Measurements from ENCODE around the gene KMT2C. TPM values are rescaled to one million over a fixed set of nuclear protein-coding genes. Genes with fewer than 3 reads are reported as not detected.

KMT2C gene
- total RNA-seq, 1 donor from 2014 or later, result 99.0 TPM

DNA sequence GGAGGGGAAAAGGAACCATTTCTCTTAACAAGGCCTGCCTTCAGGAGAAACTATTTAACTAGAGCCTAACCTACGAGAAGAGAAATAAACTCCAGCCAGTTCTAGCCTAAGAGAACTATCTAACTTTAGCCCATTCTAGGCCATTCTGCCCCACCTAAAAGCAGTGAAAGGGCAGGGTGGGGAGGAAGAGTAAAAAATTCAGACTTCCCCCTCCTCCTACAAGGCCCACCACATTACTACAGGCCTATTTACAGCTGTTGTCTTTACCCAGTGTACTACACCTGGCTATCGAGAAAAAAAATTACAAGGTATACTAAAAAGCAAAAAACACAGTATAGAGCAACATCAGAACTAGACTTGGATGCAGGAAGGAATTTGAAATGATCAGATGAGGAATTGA, 93.0 kb downstream of the KMT2C start:
- DNase-seq (no peak), ATAC-seq (no peak)
- TF ChIP-seq, protein P1, sequence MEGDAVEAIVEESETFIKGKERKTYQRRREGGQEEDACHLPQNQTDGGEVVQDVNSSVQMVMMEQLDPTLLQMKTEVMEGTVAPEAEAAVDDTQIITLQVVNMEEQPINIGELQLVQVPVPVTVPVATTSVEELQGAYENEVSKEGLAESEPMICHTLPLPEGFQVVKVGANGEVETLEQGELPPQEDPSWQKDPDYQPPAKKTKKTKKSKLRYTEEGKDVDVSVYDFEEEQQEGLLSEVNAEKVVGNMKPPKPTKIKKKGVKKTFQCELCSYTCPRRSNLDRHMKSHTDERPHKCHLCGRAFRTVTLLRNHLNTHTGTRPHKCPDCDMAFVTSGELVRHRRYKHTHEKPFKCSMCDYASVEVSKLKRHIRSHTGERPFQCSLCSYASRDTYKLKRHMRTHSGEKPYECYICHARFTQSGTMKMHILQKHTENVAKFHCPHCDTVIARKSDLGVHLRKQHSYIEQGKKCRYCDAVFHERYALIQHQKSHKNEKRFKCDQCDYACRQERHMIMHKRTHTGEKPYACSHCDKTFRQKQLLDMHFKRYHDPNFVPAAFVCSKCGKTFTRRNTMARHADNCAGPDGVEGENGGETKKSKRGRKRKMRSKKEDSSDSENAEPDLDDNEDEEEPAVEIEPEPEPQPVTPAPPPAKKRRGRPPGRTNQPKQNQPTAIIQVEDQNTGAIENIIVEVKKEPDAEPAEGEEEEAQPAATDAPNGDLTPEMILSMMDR (IDR thresholded peaks at IDR 0.05), result no peak
- no peaks in the 10 kb centered on the region for H3K27me3 ChIP-seq
- H3K9me3 ChIP-seq, result no peaks in the 10 kb centered on the region
- H3K36me3 ChIP-seq, result no peaks in the 10 kb centered on the region
- no peak overlapping the region for H3K4me3 ChIP-seq
- H3K4me1 ChIP-seq, result peaks cover 16% of the 10 kb centered on the region
- intact Hi-C loops (cut with DNase I), result no loop called here
- H3K27ac ChIP-seq, result no peak overlapping the region

DNA sequence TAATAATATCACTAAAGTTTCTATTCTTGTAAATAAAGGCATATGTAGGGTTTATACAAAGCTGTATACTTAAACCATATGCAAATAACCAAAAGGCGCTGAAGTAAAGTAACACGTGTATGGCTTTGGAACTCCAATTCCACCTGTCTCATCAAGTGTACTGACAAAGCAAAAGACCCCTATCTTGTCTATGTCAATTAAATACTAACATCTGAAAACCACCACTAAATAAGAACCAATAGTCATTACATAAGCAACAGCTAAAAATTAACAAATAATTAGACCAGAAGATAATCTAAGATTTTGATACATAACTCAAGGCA, 93.9 kb downstream of the KMT2C start:
- no peak for ATAC-seq
- intact Hi-C loops (cut with DNase I), result no loop called here
- Histone ChIP-seq H3K27me3 (no peaks in the 10 kb centered on the region), H3K27ac (no peak overlapping the region), H3K4me1 (peaks cover 22% of the 10 kb centered on the region), H3K4me3 (no peak overlapping the region), H3K36me3 (no peaks in the 10 kb centered on the region), H3K9me3 (no peaks in the 10 kb centered on the region)
- DNase-seq, result no peak
- TF ChIP-seq, protein P1 (IDR thresholded peaks at IDR 0.05), result no peak

DNA sequence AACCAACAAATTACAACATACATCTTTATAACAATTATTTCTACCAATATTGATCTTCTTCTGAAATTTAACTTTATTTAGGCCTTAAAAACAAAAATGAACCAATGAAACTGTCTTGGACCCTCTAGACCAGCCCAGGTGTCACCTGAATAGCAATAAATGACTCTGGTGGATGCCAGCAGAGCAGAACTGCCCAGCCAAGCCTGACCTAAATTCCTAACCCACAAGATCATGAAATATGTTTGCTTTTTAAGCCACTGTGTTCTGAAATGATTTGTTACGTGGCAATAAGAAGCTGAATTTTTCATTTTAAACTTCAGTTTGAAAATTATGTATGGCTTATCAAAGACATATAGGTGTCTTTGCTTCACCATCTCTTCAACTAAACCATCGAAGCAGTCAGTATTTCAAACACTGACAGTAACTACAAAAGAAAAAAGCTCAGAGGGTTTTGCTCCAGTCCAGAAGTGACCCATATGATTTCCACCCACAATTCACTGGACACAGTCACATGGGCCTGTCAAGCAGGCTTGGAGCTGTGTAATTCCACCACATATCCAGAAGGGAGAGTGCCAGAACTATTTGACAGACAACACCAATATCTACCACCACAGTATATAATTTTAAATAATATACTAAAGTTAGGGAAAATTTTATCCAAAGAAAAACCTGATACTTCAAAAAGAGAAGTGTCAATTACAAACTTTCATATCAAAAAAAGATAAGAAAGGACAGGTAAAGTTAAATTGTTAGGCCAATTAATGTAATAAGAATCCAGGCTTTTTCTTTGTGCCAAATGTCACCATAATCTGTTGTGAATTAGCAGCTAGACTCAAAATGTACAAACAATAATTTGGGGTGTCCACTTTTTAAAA, 94.5 kb downstream of the KMT2C start:
- intact Hi-C loops (cut with DNase I), result no loop called here
- H3K4me1 ChIP-seq, result peaks cover 27% of the 10 kb centered on the region
- H3K27ac ChIP-seq, result no peak overlapping the region
- TF ChIP-seq, protein P1 (IDR thresholded peaks at IDR 0.05), result peak; percentile 66
- H3K36me3 ChIP-seq, result no peaks in the 10 kb centered on the region
- peak; percentile 94 for ATAC-seq
- DNase-seq, result no peak
- no peak overlapping the region for H3K4me3 ChIP-seq
- H3K27me3 ChIP-seq, result no peaks in the 10 kb centered on the region
- no peaks in the 10 kb centered on the region for H3K9me3 ChIP-seq

DNA sequence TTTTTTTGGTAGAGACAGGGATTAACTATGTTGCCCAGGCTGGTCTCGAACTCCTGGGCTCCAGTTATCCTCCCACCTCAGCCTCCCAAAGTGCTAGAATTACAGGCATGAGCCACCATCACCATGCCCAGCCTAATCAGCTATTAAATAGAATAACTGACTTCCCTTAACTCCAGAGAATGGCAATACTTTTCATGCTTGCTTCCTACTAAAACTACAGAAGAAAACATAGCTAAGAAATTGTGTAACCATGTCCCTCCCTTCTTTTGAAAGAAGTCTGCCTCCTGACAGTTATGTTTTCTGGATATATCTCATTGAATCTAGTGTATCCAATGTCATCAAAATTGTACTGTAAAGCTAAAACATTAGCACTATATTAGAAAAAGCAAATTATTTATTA, 95.6 kb downstream of the KMT2C start:
- Histone ChIP-seq H3K9me3 (no peaks in the 10 kb centered on the region), H3K27me3 (no peaks in the 10 kb centered on the region), H3K27ac (no peak overlapping the region), H3K4me3 (no peak overlapping the region), H3K36me3 (no peaks in the 10 kb centered on the region), H3K4me1 (peaks cover 38% of the 10 kb centered on the region)
- intact Hi-C loops (cut with DNase I), result no loop called here
- no peak for DNase-seq
- TF ChIP-seq, protein P1 (IDR thresholded peaks at IDR 0.05), result no peak
- ATAC-seq, result no peak

DNA sequence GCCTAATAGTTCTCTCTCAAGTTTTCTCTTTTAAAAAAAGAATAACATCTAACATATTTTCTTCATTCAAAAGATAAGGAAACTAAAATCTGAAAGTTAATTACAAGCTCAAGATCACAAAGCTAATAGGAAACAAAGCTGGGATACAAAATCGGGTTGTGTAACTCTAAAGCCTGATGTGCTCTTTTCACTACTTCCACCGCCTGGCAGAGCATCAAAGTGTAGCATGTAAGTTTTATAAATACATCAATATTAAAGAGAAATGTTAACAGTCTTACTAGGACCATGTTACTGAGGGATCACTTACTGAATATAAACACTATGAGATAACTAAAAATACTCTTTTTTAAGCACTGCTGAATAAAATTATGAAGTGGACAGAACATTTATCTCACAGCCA, 97.2 kb downstream of the KMT2C start:
- TF ChIP-seq, protein P1 (IDR thresholded peaks at IDR 0.05), result no peak
- H3K9me3 ChIP-seq, result no peaks in the 10 kb centered on the region
- no peak overlapping the region for H3K27ac ChIP-seq
- intact Hi-C loops (cut with DNase I), result no loop called here
- ATAC-seq (no peak), DNase-seq (no peak)
- H3K4me3 ChIP-seq, result no peak overlapping the region
- no peaks in the 10 kb centered on the region for H3K27me3 ChIP-seq
- no peaks in the 10 kb centered on the region for H3K36me3 ChIP-seq
- peaks cover 45% of the 10 kb centered on the region for H3K4me1 ChIP-seq
